Activated gamma-delta T cell (primary cell): ENCODE data around the gene TMEM184C.

Experiments used
- DNase-seq: peaks from one replicate; lab custom pipeline; 2025; lab: John Stamatoyannopoulos, UW
- total RNA-seq, 2 donors: gene quantifications; one replicate each; lab custom pipeline; 2026; lab: John Stamatoyannopoulos, UW

Gene TMEM184C
- total RNA-seq = 48.3 to 49.0 reads per million in 2 donors

DNA sequence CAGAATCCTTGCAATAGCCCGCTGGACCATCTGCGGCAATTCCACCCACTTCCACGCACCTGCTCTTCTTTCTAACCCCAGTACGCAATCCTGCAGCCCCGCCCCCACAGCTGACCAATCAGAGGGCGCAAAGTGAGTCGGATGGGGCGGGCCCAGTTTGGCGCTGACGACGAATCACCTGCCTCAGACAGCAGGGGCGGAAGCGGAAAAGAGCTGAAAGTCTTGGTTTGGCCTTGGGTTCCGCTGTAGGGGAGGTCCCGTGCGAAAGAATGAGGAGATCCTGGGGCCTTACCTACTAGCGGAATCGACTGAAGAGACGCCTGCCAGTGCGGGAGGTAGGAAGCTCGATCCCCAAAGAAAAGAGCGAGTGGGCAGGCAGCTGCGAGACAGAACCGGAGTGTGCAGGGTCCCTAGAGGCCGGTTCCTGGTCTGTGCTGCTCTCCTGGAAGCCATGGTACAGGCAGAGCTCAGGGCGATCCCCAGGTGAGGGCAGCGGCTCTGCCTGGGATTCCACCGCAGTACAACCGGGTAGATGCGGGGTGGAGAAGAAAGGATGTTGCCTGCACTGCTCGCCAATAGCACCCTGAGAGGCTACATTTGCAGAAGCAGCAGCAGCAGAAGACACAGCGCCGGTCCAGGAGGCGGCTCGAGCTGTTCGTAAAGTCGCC lies at the start of gene TMEM184C:
TMEM184C (plus strand) TSS at position 225 of the 668 bp plus-strand sequence. CDS start 560 bp downstream, outside the sequence.
- DNase-seq = peak; percentile 82

DNA sequence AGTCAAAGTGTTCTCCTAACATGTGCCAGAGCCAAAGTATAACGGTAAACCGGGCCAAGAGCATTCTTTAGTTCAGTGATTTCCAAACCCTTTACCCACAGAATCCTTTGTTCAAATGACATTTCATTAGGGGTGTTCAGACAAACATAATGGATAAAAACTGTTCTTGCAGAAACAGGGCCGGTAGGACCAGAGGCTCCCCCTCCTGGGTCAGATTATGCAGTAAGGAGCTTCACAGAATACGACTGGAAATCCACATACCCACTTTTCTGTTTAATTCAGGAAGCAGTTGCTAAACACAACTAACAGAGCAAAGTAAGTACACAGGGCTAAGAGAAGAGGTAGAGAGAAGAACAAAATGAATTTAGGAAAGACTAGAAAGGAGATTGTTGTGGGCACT lies 46.6 kb upstream of the TMEM184C start:
- DNase-seq = no peak

DNA sequence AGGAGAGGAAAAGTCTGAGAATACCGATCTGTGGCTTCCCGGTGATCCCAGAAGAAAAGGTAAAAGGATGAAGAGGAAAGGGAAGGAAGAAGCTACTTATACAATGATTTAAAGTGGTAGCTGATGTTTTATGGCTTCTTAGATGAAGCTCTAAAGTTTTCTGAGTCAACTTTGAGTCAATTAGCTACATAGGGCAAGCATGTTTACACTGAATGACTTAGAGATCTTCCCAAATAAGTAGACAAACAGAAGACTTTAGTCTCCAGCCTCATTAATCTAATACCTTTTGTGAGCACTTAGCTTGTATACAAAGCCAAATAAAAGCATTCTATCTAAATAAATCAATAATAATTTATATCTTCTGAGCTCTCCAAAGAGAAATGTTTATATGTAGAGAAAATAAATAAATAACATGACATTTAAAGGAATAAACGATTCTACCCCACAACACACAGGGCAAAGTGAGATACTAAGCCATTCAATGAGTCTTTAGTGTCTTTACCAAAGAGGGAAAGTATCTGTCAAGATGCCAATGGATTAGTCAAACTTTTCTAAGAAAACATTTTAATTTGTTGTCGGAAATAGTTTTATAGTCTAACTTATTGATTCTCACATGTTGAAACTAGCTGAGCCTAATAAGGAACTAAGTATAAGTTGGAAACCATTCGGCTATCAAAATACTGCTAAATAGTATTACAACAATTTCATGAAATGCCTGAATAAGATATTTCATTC lies 46.0 kb upstream of the TMEM184C start:
- DNase-seq = no peak

DNA sequence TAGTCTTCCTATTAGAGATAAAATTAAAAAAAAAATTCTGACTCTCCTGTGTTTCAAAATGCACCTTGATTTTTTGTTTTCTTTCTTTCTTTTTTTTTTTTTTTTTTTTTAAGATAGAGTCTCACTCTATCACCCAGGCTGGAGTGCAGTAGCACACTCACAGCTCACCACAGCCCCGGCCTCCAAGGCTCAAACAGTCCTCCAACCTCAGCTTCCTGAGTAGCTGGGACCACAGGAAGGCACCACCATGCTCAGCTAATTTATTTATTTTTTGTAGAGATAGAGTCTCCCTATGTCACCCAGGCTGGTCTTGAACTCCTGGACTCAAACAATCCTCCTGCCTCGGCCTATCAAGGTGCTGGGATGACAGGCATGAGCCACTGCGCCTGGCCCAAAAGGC lies 41.1 kb upstream of the TMEM184C start:
- DNase-seq = no peak

DNA sequence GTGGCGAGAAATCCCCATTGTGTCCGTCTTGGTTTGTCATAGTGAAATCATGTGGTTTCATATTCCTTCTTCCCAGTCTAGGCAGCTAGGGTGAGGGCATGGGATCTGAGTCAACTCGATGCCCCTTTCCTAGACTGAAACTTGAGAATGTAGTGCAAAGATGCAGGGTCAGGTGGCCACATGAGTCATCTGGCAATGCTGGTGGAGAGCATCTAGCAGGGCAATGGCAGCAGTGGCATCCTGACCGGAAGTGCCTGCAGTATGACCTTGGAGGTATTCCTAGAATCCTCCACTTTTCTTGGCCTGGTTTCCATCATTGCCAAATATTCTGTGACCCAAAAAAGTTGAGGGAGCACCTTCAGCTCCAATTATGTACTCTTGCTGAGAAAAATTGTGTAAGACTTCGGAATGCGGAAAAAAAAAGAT lies 39.1 kb upstream of the TMEM184C start:
- no peak for DNase-seq

DNA sequence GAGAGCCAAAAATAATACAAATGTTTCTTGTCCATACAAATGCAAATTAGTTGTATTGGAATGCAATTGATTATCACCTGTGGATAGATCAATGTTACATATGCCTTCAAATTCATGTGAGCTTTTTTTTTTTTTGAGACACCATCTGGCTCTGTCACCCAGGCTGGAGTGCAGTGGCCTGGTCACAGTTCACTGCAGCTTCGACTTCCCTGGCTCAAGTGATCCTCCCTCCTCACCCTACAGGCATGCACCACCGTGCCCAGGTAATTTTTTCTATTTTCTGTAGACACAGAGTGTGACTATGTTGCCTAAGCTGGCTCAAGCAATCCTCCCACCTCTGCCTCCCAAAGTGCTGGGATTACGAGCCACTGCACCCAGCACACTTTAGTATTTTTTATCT lies 38.6 kb upstream of the TMEM184C start:
- DNase-seq = no peak

DNA sequence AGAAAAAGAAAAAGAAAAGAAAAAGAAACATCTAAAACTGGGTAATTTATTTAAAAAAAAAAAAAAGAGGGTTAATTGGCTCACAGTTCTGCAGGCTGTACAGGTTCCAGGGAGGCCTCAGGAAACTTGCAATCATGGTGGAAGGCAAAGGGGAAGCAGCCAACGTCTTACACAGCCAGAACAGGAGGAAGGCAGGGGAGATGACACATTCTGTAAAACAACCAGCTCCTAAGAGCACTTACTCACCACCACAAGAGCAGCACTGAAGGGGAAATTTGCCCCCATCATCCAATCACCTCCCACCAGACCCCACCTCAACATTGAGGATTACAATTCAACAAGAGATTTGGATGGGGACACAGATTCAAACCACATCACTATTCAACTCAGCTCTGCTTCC lies 36.8 kb upstream of the TMEM184C start:
- no peak for DNase-seq

DNA sequence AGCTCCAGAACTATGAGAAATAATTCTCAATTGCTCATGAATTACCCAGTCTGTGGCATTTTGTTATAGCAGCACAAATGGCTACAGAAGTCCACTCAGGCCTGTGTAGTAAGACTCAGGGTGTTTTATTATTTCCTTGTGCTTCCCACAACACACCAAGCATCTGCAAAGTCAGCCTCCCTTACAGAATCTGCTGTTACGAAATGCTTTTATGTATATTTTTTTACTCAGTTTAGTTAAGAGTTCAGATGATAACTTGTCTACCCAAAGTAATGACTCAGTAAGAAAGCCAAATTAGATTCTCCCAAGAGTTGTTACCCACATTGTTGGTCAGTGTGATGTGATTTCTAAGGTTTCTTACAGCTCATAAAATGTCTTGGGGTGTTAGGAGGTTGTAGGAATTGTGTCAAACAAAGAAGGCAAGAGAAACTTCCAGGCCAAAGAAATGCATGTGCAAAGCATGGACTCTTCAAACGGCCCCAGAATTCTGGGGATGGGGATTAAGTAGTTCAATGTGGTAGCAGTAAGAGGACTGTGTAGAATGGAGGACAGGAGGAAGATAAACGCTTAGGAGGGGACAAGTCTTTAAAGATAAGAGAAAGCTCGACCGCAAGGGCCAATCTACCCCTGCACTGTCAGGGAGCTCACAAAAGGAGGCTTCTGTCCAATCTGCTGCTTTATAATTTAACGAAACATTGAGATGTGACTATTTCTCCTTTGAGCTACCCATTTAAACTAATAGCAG lies 35.4 kb upstream of the TMEM184C start:
- DNase-seq = no peak

DNA sequence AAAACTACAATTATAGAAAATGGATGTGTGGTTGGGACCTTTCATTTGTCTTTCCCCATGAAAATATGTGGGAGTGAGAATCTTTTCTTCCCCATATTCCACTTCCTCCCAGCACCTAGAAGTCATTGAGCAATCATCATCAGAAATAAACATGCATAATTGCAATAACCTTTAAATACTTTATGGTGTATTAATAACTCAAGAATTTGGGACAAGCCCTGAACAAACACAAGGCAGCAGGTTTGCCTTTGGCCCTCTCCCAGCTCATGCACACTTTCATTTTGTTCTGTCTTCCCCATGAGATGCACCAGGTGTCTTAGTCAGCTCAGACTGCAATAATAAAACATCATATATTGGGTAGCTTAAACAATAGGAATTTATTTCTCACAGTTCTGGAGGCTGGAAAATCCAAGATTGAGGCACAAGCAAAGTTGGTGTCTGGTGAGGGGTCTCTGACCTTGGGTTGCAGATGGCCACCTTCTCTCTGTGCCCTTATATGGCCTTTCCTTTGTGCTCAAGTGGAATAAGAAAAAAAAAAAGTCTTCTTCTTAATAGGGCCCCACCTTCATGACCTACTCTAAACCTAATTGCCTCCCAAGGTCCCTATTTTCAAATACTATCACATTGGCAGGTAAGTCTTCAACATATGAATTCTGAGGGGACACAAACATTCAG lies 34.7 kb upstream of the TMEM184C start:
- DNase-seq = no peak

DNA sequence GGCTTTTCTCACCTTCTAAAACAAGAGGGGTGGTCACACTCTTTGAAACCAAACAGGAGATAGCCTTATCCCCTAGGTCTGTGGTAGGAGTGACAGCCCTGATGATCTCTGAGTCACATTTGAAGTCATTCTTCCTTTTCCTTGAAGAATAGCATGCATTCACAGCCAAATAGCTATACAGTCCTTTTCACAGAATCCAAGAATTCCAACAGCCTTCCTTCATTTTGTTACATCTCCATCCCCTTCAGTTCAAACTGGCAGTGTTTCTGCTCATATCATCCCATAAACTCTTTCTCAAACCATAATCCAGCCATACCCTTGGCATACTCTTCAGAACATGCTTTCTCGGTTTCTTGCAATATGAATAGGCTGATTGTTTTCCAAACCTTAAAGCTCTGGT lies 33.3 kb upstream of the TMEM184C start:
- no peak for DNase-seq

DNA sequence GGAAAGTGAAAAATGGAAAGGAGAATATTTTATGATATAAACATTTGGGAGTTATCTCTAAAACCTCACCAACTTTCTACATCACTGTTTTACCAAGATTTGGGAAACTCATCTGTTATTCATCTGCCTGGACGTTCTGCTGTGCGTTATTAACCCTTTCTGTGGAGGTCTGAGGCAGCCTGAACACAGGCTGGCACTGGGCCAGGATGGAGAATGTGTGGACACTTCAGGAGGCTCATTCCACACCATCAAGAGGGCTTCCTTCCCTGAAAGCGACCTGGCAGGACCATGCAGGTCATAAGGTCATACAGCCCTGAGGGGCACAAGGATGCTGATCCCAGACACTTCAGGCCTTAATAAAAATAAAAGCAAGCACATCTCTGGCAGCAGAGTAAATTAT lies 31.2 kb upstream of the TMEM184C start:
- DNase-seq = no peak

DNA sequence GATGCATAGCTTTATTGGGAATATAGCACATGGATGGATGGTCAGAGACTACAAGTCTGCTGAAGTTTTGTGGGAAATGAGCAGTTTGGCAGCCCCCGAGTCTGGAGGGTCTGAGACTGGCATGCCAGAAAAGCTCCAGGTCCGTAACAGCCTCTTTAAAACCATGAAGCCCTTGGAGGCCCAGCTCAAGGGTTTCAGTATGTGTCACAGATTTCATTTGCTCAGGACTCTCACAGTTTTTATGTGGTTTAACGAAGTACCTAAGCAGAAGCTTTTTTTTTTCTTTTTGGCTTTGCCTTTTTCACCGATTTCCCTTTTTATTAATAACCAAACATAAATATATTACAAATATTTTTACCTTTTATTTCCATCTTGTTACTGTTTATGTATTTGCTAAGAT lies 30.6 kb upstream of the TMEM184C start:
- no peak for DNase-seq

DNA sequence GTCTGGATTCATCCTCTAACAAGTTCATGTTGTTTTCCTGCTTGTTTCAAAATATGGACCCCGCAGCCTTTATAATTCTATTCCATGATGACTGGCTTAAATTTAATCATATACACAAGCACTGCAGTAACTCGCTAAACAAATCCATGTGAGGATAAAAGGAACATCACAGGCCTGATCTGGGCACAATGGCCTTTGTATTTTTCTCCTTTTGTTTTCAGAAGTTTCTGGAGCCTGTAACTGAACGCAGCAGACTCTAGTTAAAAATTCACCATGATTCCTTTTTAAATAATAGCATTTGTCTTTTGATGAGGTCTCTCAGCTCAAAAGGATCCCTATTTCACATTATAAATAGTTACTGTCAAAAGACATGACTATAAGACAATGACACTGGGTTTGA lies 30.2 kb upstream of the TMEM184C start:
- no peak for DNase-seq

DNA sequence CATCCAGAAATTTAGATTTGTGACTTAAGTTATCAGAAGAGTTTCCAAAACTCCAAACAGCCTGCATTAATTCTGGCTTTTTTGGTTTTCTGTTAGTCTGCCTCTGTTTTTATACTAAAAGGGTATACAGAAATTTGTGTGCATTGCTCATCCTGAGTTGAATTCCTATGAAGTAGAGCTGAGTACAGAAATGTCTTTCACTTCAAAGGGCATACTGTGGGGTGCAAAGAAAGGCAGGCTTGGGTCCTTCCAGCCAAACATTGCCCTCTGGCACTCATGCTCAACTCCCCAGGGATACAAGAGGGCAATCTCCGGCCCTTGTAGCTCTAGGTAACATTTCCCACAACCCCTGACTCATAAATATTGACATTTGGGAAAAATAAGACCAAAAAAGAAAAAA lies 27.6 kb upstream of the TMEM184C start:
- DNase-seq = no peak

DNA sequence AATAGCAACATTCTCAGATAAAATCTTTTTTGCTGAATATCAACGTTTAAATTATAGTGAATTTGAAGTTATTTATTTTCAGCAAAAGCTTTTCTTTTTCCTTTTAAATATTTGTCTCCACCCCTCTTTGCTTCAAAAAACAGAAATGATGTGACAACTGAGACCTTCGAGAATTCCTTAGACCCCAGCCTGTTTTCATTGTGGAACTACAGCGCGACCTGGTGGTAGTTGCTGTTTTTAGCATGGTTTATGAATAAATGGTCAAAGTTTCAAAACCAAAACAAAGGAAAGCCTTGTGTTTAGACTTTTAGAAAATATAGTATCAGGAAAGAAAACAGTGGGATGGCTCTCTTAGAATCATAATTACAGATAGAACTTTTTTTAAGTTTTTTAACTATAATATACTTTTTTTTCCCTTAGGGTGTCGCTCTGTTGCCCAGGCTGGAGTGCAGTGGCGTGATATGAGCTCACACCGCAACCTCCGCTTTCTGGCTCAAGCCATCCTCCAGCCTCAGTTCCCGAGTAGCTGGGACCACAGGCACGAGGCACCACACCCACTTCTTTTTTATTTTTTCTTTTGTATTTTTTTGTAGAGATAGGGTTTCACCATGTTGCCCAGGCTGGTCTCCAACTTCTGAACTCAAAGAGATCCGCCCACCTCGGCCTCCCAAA lies 26.8 kb upstream of the TMEM184C start:
- no peak for DNase-seq

DNA sequence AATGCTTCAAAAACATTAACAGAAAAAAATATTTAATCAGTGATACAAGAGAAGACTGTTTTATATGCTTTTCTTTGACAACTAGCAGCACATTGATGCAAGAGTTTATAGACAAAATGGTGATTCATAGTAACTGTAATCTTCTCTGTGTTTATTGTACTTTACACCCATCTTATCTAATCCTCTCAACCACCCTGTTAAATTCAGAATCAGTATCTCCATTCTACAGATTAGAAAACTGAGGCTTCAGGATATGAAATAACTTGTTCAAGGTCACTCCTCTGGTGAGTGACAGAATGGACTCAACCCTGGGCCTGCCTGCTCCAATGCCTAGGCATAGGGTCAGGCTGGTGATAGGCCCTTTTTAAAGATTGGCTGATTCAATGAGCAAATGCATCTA lies 26.1 kb upstream of the TMEM184C start:
- no peak for DNase-seq

DNA sequence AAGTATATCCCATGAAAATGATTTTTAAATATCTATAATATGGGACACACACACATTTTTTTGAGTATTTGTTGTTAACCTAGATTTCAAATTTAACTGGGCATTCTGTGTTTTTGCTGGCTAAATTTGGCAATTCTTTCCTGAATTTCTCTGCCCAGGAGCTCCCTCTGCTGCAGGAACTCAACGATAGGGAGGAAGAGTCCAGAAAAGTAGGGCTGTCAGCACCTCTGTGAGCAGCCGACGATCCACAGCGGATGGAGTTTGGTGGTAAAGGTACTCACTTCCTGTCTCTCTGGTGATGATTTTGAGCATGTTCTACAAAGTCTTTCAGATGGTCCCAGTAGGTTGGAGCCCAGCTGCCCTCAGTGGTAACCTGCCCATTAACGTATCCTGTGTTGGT lies 23.1 kb upstream of the TMEM184C start:
- no peak for DNase-seq

DNA sequence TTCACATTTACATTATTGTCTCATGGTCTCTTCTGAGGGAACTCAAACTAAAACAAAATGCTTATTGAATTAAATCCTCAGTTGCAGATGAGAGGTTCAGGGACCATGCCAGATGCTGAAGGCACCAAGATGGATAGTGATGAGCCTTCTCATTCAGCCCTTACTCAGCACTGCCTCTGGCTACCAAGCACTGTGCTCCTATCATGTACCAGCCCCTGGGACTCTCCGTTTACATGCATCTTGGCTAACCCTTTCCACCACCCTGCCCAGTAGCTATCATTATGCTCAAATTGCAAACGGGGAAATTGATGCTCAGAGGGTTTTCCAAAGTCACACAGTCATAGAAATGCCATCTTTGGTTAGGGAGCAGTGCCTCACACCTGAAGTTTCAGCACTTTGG lies 22.6 kb upstream of the TMEM184C start:
- DNase-seq = no peak

DNA sequence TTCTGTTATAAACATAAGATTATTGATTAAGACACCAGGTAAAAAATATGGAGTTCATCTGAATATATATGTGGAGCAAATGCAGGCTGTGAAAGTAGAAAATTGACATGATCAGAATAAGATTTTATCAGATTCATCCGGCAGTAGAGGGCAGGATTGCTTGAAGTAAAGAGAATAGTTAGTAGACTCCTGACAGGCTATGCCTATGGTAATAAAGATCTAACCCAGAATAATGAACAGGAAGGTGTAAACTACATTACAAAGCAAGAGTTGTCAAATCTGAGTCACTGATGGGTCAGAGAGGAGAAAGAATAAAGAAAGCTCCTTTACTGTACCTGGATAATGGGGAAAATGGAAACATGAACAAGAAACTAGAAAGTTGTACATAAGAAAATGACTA lies 20.8 kb upstream of the TMEM184C start:
- DNase-seq = no peak

DNA sequence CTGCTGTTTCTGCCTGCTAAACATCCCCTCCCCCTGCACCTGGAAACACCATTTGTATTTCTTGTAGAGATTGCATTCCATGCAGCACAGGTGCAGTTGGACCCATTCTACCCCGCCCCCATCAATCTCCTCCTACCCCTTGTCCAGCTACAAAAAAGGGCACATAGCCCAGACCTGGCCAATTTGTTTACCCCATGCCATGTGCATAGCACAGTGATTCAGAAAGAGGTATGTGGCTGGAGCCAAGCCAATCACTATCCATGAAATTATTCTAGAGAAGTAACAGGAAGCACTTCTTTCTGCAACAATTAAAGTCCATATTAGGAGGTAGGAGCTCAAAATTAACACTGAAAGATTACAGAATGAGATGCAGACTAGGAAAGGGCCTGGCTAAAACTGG lies 20.2 kb upstream of the TMEM184C start:
- no peak for DNase-seq

DNA sequence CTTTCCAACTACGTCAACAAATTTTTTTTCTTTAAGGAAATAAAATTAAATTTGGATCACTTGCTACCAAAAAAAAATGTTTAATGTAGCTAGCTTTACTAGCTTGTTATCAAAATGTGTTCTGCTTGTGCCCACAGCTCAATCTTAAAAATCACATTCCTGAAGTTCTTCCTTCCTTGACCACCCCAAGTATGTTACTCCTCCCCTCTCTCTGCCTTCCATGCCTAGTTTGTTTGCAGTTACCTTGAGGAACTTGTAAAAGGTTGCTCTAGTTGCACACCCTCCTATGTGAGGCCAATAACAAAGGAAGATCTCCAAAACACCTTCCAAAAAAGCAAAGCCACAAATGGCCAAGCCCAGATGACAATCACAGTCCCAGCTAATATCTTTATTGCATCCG lies 19.6 kb upstream of the TMEM184C start:
- DNase-seq = no peak

DNA sequence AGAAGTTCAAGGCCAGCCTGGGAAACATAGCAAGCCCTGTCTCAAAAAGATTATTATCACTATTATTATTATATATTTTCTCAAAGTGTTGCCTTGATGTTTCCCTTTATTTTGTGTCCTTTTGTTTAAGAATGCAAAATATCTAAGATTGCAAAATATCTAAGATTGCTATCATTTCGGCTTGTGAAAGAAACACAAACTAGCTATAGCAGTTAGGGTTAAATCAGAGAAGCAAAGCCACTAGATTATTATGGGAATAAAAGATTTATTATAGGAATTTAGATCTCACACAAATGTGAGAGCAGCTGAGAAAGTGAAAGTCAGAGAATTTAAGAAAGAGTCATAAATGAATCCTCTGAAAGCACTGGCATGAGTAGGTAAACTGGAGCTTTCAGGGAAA lies 18.0 kb upstream of the TMEM184C start:
- no peak for DNase-seq
